HepG2 (cell line): Measurements from ENCODE around the gene ANKRD17. TPM values are rescaled to one million over a fixed set of nuclear protein-coding genes. Genes with fewer than 3 reads are reported as not detected.

Experiments used
- BHLHE40 ChIP-seq: IDR thresholded peaks from 2 replicates; pipeline ENCODE4 v1.6.1; 2011; ENCODE audit warnings: low read length, improper control_type of control experiment
- CEBPZ ChIP-seq: IDR thresholded peaks from 2 replicates; pipeline ENCODE4 v1.6.1; 2012; ENCODE audit warnings: low read length, improper control_type of control experiment
- EEA1 ChIP-seq: sonication (generic); formaldehyde crosslinking; IDR thresholded peaks from 2 replicates; pipeline ENCODE4 v1.5.1; 2020; ENCODE audit warnings: mild to moderate bottlenecking, missing genetic modification reagents, borderline replicate concordance
- GABPB1 ChIP-seq: IDR thresholded peaks from 2 replicates; pipeline ENCODE4 v1.6.1; 2016; ENCODE audit warnings: mild to moderate bottlenecking, missing genetic modification reagents, moderate library complexity, missing compliant biosample characterization
- GPN1 ChIP-seq: sonication (generic); formaldehyde crosslinking; IDR thresholded peaks from 2 replicates; pipeline ENCODE4 v1.5.1; 2020; ENCODE audit warnings: missing genetic modification reagents, borderline replicate concordance
- HDAC1 ChIP-seq: sonication (generic); formaldehyde crosslinking; IDR thresholded peaks from 2 replicates; pipeline ENCODE4 v1.5.1; 2020; ENCODE audit warnings: mild to moderate bottlenecking, missing genetic modification reagents
- IKZF4 ChIP-seq: sonication (generic); formaldehyde crosslinking; IDR thresholded peaks from 2 replicates; pipeline ENCODE4 v1.5.1; 2020; ENCODE audit warnings: borderline replicate concordance, mild to moderate bottlenecking, low read depth, missing genetic modification reagents; ENCODE audit errors: not compliant biosample characterization
- RERE ChIP-seq: IDR thresholded peaks from 2 replicates; pipeline ENCODE4 v1.6.1; 2016; ENCODE audit warnings: low read depth, missing genetic modification reagents, missing compliant biosample characterization
- RFX3 ChIP-seq: IDR thresholded peaks from 2 replicates; pipeline ENCODE4 v1.6.1; 2016; ENCODE audit warnings: missing biosample characterization, missing genetic modification reagents
- SALL1 ChIP-seq: sonication (generic); formaldehyde crosslinking; IDR thresholded peaks from 2 replicates; pipeline ENCODE4 v1.8.0; 2022; ENCODE audit warnings: mild to moderate bottlenecking, missing genetic modification reagents
- SMAD1 ChIP-seq: sonication (generic); formaldehyde crosslinking; IDR thresholded peaks from 2 replicates; pipeline ENCODE4 v1.4.0; 2020; ENCODE audit warnings: missing genetic modification reagents, low read depth, mild to moderate bottlenecking, borderline replicate concordance
- ZBTB1 ChIP-seq: sonication (generic); formaldehyde crosslinking; IDR thresholded peaks from 2 replicates; pipeline ENCODE4 v1.4.0; 2020; ENCODE audit warnings: missing genetic modification reagents, borderline replicate concordance
- ZBTB25 ChIP-seq: IDR thresholded peaks from 2 replicates; pipeline ENCODE4 v1.6.1; 2018; ENCODE audit warnings: missing genetic modification reagents
- ZNF430 ChIP-seq: sonication (generic); formaldehyde crosslinking; IDR thresholded peaks from 2 replicates; pipeline ENCODE4 v1.9.0; 2021; ENCODE audit warnings: mild to moderate bottlenecking, missing genetic modification reagents
- ZNF503 ChIP-seq: sonication (generic); formaldehyde crosslinking; IDR thresholded peaks from 2 replicates; pipeline ENCODE4 v1.4.0; 2020; ENCODE audit warnings: missing genetic modification reagents
- polyA plus RNA-seq, 8 experiments: library from polyadenylated mRNA; depleted of rRNA in 3 of 8; stranded (reverse) in 7 of 8; unstranded in 1 of 8; fragments of >200 nt; fragmentation: Illumina TruSeq in 4 of 8; extraction: Trizol in 4 of 8; gene quantifications; 2 replicates each; pipeline versions ENCODE4 v1.2.1 to v1.2.3, GENCODE V29; 2011 to 2016; ENCODE audit warnings: low read depth in 4 of 8, missing spikeins in 1 of 8, mixed read lengths in 1 of 8; ENCODE audit not compliant: insufficient read depth in 1 of 8
- total RNA-seq, 5 experiments: library from RNA; depleted of rRNA; stranded (reverse); fragments of >200 nt; fragmentation: Illumina TruSeq; extraction: Trizol; gene quantifications; 2 replicates each; pipeline ENCODE4 v1.2.3, GENCODE V29; 2016; ENCODE audit warnings: low read depth in 1 of 5

The ANKRD17 gene
- total and polyA plus RNA-seq, 2 of the 13 experiments (the other 11 are each of a cell fraction or from before 2014, with no cell fraction given), result 55.7 to 61.1 TPM

- TF ChIP-seq CEBPZ, result no peak
- no peak for TF ChIP-seq RERE (CRISPR knock-in tag)
- TF ChIP-seq BHLHE40, result no peak; the same call in 1 of the 2 replicates
- peak; percentile 85; the same call in 1 of the 2 replicates for TF ChIP-seq ZNF503 (CRISPR knock-in tag)
- TF ChIP-seq RFX3 (CRISPR knock-in tag), result no peak
- TF ChIP-seq HDAC1, result peak; percentile 96
- TF ChIP-seq EEA1 (CRISPR knock-in tag), result peak; percentile 97; the same call in 1 of the 2 replicates
- TF ChIP-seq ZBTB1 (CRISPR knock-in tag), result no peak
- TF ChIP-seq ZBTB25, result peak; percentile 68
- TF ChIP-seq GPN1, result no peak
- TF ChIP-seq ZNF430 (CRISPR knock-in tag), result peak; percentile 99
- TF ChIP-seq SALL1 (CRISPR knock-in tag), result peak; percentile 91
- TF ChIP-seq GABPB1 (CRISPR knock-in tag), result peak; percentile 94
- peak; percentile 73 for TF ChIP-seq IKZF4 (CRISPR knock-in tag)
- peak; percentile 87; the same call in 1 of the 2 replicates for TF ChIP-seq SMAD1 (CRISPR knock-in tag)
Measured at GRCh38 chr4:73069338-73070073, 189.1 kb downstream of the ANKRD17 start, which contains the start of gene COX18 (continued).
